Metanephros (tissue), 2 donors: Measurements from ENCODE around the gene SLC38A8. TPM values are rescaled to one million over a fixed set of nuclear protein-coding genes. Genes with fewer than 3 reads are reported as not detected.

Experiments
- small RNA-seq: library from RNA; depleted of rRNA; stranded (forward); fragments of <200 nt; gene quantifications from one replicate; pipeline ENCODE3, GENCODE V24; 2014; ENCODE audit warnings: low replicate concordance
- total RNA-seq: library from RNA; depleted of rRNA; stranded (reverse); fragments of >200 nt; gene quantifications from one replicate; pipeline ENCODE4 v1.2.3, GENCODE V29; 2014

The SLC38A8 gene
- total RNA-seq: not detected

GRCh38 chr16:84042308-84042878 is at the start of gene SLC38A8:
Gene SLC38A8 (minus strand): TSS chr16:84042795. CDS start chr16:84042157, 638 bp downstream.

GRCh38 chr16:83967838-83968305 is 74.7 kb downstream of the SLC38A8 start, which contains the start of gene NECAB2:
Gene NECAB2 (plus strand): TSS chr16:83968244. CDS start chr16:83968649, 405 bp downstream.

Small RNAs within 50 kb of the gene (small RNA-seq; reads per million reads assigned to genes)
- gene RNA5SP432: not detected

Other genes starting within 250 kb of the SLC38A8 start
- gene HSBP1, start 234.8 kb downstream of the SLC38A8 start, total RNA-seq: 107 TPM
- gene MLYCD, start 143.7 kb downstream of the SLC38A8 start, total RNA-seq: 6.4 TPM
- 0.82 TPM for gene OSGIN1, start 89.6 kb downstream of the SLC38A8 start, total RNA-seq
- gene NECAB2, start 74.6 kb downstream of the SLC38A8 start, total RNA-seq: 0.82 TPM
- gene MBTPS1, start 74.1 kb upstream of the SLC38A8 start, total RNA-seq: 102 TPM
- 37.5 TPM for gene HSDL1, start 102.4 kb upstream of the SLC38A8 start, total RNA-seq
- gene DNAAF1, start 102.5 kb upstream of the SLC38A8 start, total RNA-seq: 2.2 TPM
- gene TAF1C, start 144.3 kb upstream of the SLC38A8 start, total RNA-seq: 59.0 TPM
- gene ADAD2, start 148.4 kb upstream of the SLC38A8 start, total RNA-seq: 0.18 TPM
- not detected for gene KCNG4, start 197.2 kb upstream of the SLC38A8 start, total RNA-seq